HEK293T (cell line): ENCODE results near the gene SDHA.

Experiments
- ARNT ChIP-seq: fragments of 450-650 bp; IDR thresholded peaks from 2 replicates; pipeline ENCODE4 v1.6.1; 2017; ENCODE audit warnings: mild to moderate bottlenecking
- BHLHE40 ChIP-seq: fragments of 450-650 bp; IDR thresholded peaks from 2 replicates; pipeline ENCODE4 v1.6.1; 2016; ENCODE audit warnings: mild to moderate bottlenecking, moderate library complexity, borderline replicate concordance
- CTBP1 ChIP-seq: fragments of 450-650 bp; IDR thresholded peaks from 2 replicates; pipeline ENCODE4 v1.6.1; 2016; ENCODE audit warnings: borderline replicate concordance
- FOXA1 ChIP-seq: fragments of 450-650 bp; IDR thresholded peaks from 2 replicates; pipeline ENCODE4 v1.6.1; 2016; ENCODE audit warnings: mild to moderate bottlenecking
- FOXK2 ChIP-seq: fragments of 450-650 bp; IDR thresholded peaks from 2 replicates; pipeline ENCODE4 v1.6.1; 2016; ENCODE audit warnings: mild to moderate bottlenecking
- FOXM1 ChIP-seq: fragments of 450-650 bp; IDR thresholded peaks from 2 replicates; pipeline ENCODE4 v1.6.1; 2017; ENCODE audit warnings: mild to moderate bottlenecking, borderline replicate concordance
- HDGF ChIP-seq: fragments of 450-650 bp; IDR thresholded peaks from 2 replicates; pipeline ENCODE4 v1.6.1; 2017; ENCODE audit warnings: antibody characterized with exemption, borderline replicate concordance
- SP1 ChIP-seq: fragments of 450-650 bp; IDR thresholded peaks from 2 replicates; pipeline ENCODE4 v1.6.1; 2017

- TF ChIP-seq FOXM1: no peak
- no peak for TF ChIP-seq FOXK2
- TF ChIP-seq FOXA1: no peak
- no peak for TF ChIP-seq SP1
- no peak for TF ChIP-seq BHLHE40
- TF ChIP-seq CTBP1: no peak
- TF ChIP-seq HDGF: no peak
- TF ChIP-seq ARNT: no peak
Measured at GRCh38 chr5:199950-200645, 18.0 kb upstream of the SDHA start.
